Endometrial microvascular endothelial cells (primary cell): ENCODE results near the gene SRRM3. TPM values are rescaled to one million over a fixed set of nuclear protein-coding genes. Genes with fewer than 3 reads are reported as not detected.
"Not testable (repeated sequence)": the region's sequence is repeated elsewhere in the genome, so short reads cannot be mapped to it uniquely, and the experiment has no call there.

Source experiments
- in situ Hi-C: cut with HindIII; loops from 2 replicates; pipeline ENCODE4 v1.10.0; 2017; ENCODE audit warnings: low sequenced_read_pairs, low pct_unique_long_range_greater_than_20kb; ENCODE audit errors: inconsistent ontology term
- total RNA-seq: library from RNA; depleted of rRNA; stranded (reverse); fragments of >200 nt; gene quantifications from one replicate; pipeline ENCODE4 v1.2.3, GENCODE V29; 2015; ENCODE audit errors: inconsistent ontology term

The SRRM3 gene
- total RNA-seq, 1 donor from 2014 or later: not detected

DNA sequence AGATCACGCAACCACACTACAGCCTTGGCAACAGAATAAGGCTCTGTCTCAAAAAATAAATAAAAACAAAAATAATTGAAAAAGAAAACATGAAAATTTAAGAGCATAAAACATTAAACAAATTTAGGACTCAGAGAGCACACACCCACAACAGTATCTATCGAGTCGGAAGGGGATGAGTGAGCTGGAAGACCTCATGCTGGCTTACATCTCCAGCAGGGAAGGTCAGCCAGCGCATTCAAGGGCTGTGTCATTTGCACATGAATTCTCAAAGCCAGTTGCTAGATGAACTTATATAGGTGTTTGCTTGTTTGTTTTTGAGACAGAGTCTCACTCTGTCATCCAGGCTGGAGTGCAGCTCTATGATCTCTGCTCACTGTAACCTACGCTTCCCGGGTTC, 50.3 kb downstream of the SRRM3 start:
- in situ Hi-C loops: no loop called here

DNA sequence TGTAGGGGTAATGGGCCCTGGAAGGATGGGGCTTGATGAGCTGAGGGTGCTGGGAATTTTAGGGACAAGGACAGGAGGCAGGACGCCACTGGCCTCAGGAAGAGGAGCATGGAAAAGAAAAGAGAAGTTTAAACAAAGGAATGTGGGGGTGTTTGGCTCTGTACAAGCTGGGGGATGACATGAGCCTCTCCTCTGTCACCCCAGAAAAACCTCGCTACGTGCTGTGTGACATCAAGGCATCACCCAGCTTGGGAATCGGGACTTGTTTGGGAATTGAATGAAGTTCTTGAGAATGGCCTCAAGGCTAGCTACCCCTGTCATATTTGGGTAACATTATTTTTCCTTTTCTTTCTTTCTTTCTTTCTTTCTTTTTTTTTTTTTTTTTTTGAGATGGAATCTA, 53.1 kb downstream of the SRRM3 start:
- in situ Hi-C loops: no loop called here

GRCh38 chr7:76257973-76258372, 56.3 kb downstream of the SRRM3 start:
- in situ Hi-C loops: no loop called here

DNA sequence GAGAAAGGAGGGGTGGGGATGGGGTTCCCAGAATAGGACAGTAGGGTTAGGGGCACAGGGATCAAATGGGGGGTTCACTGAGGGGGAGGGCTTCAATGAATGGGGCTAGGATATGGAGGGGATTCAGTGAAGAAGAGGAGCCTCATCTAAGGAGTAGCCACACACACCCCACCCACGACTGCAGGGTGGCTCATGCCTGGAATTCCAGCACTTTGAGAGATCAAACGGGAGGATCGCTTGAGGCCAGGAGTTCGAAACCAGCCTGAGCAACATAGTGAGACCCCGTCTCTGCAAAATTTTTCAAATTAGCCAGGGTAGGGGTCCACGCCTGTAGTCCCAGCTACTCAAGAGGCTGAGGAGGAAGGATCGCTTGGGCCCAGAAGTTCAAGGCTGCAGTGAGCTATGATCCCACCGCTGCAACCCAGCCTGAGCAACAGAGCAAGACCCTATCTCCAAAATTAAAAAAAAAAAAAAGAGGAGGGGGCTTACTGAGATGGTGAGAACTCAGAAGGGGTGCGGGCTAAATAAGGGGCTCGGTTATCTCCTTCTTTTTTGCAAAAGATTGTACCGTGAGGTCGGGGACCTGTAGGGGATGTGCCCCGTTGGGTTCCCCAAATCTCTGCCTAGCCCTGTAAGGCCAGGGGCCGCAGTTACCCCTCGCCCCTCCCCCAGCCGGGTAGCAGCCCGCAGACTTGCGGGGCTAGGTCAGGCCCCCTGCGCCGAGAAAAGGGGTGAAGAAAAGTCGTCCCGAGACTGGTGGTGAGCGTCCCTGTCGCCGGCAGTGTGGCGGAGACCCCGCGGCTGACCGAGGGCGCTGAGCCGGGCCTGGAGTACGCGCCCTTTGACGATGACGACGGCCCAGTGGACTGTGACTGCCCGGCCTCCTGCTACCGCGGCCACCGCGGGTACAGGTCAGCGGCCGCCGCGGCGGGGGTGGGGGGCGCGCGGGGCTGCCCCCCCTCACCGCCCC, 57.7 kb downstream of the SRRM3 start:
- in situ Hi-C loops: no loop called here

- in situ Hi-C loops: no loop called here
Observed at GRCh38 chr7:76260171-76260703, 58.5 kb downstream of the SRRM3 start.

GRCh38 chr7:76261329-76261728, 59.6 kb downstream of the SRRM3 start:
- in situ Hi-C loops: no loop called here

- in situ Hi-C loops: no loop called here
Observed at GRCh38 chr7:76261931-76262330, 60.2 kb downstream of the SRRM3 start.

GRCh38 chr7:76262683-76263402, 61.1 kb downstream of the SRRM3 start:
- in situ Hi-C loops: no loop called here

DNA sequence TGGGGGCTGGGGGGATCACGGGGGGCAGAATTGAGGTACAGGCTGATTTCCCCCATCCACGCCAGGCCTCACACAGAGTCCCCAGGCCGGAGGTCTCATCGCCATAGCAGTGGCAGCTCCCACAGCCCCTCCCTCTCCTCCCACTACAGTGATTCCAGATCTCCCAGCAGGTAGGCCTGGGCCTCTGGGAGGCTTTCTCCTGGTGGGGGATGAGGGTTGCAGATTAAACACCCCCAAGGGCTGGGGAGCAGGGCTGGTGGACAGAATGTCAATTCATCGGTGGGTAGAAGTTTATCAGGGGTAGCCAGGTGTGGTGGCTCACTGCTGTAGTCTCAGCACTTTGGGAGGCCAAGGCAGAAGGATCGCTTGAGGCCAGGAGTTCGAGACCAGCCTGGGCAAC, 63.6 kb downstream of the SRRM3 start:
- in situ Hi-C loops: no loop called here

DNA sequence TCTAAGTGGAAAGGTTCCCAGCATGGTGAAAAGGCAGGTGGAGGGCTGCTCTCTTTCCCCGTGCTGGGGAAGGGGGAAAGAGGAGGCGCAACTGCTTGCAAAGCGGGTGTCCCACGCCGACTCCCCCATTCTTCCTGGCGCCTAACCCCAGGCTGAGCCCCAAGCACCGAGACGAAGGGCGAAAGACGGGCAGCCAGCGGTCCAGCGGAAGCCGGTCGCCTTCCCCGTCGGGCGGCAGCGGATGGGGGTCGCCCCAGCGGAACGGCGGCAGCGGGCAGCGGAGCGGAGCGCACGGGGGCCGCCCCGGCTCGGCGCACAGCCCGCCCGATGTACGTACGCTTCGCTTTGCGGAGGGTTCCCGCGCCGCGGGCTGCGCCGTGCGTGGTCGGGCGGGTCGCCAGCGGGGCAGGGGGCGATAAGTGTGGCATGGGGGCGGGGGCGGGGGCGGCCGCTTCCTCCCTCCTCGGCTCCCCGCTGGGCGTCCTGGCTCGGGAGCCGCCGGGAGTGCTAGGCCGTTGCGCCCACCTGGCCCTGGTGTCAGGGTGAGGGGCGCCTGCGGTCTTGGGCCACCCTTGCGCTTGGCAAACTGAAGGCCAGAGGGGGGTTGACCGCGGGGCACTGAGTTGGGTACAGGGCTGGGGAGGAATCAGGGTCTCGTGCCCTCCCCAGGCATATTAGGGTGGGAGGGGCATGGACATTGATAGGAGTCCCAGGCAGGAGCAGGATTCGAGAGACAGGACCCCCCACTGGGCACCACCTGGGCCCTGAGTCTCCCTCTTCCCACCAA, 65.6 kb downstream of the SRRM3 start:
- in situ Hi-C loops: no loop called here

DNA sequence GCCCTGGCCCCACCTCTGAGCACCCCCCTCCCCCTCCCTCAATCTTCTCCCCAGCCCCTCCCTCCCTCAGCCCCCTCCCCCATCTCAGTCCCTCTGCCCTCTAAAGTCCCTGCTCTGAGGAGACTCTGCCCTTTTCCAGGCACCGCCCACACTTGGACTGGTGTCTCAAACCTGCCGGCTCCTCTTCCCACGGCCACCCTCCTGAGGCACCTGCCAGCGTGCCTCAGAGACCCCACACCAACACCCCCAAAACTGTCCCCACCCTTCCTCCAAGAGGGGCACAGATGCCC, 66.1 kb downstream of the SRRM3 start:
- in situ Hi-C loops: no loop called here

- in situ Hi-C loops: no loop called here
Observed at GRCh38 chr7:76268376-76268775, 66.7 kb downstream of the SRRM3 start.

GRCh38 chr7:76269895-76270294, 68.2 kb downstream of the SRRM3 start:
- in situ Hi-C loops: no loop called here

DNA sequence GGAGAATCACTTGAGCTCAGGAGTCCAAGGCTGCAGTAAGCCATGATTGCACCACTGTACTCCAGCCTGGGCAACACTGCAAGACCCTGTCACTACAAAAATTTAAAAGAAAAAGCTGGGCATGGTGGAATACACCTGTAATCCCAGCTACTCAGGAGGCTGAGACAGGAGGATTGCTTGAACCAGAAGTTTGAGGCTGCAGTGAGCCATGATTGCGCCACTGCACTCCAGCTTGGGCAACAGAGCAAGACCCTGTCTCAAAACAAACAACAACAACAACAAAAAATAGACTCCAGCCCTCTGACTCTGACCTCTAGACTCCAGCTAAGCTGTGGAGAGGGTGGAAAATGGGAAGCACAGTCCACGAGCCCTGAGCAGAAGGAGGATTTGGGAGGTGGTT, 69.7 kb downstream of the SRRM3 start:
- in situ Hi-C loops: not testable (repeated sequence)

DNA sequence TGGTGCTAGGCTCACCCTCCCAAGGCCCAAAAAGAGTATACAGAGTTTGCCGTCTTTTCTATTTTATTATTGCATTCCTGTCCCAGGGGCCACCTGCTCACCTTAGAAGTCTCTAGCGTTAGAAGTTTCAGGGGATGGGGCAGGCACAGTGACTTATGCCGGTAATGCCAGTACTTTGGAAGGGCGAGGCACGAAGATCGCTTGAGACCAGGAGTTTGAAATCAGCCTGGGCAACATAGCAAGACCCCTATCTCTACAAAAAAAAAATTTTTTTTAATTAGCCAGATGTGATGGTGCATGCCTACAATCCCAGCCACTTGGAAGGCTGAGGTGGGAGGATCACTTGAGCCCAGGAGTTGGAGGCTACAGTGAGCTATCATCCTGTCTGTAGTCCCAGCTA, 70.4 kb downstream of the SRRM3 start:
- in situ Hi-C loops: no loop called here

DNA sequence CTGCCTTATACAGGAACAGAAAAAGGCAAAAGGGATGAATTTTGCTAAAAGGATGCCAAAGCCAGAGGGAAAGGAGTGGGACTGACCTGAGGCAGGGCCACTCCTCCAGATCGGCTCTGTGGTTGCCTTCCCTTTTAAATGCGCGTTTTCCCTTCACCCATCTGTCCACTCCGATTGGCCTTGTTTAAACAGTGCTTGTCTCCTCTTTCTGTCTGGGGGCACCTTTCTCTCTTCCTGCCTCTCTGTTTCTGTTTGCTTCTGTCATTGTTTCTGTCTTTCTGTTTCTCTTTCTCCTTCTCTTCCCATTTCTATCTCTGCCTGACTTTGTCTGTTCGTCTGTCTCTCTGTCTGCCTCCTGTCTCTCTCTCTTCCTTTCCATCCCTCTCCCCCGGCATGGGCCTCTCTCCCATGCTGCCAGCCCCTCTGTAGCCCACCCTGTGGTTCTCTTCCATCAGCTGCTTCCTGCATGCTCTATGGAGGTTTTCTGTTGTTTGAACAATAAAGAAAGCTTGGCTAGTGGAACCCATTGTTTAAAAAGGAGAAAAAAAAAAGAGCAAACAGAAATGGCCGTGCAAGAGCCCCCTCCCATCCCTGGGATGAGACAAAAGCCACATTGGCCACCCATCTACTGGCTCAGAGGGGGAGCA, 71.3 kb downstream of the SRRM3 start:
- in situ Hi-C loops: no loop called here

- in situ Hi-C loops: no loop called here
Observed at GRCh38 chr7:76273503-76273902, 71.8 kb downstream of the SRRM3 start.

DNA sequence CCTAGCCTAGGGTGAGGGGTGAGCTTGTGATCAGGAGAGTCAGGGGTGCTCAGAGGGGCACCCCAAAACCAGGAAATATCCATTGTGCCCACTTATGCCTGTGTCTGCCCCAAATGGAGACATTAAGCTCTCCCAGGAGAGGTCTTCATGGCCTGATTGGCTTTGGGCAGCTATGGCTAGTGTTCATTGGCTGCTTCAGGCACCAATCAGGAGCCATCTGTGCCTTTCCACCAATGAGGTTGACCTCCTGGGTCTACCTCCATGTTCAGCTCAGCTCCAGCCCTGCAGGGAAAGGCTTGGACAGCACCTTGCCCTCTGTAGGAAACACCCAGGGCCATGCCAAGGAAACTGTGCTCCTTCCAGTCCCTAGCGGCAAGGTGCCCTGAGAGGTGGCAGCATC, 76.8 kb downstream of the SRRM3 start:
- in situ Hi-C loops: no loop called here

- in situ Hi-C loops: no loop called here
Observed at GRCh38 chr7:76280408-76280807, 78.7 kb downstream of the SRRM3 start.
